Vagina (tissue), 2 donors: ENCODE data around the gene OTUB1.

ENCODE experiments used
- POLR2A ChIP-seq, 2 donors: fragments of 450-650 bp; IDR thresholded peaks; one replicate each; pipeline ENCODE4 v1.6.1; 2017; ENCODE audit warnings: antibody characterized with exemption in 2 of 2, mild to moderate bottlenecking in 2 of 2, moderate library complexity in 2 of 2
- POLR2AphosphoS5 ChIP-seq, 2 donors: sonication (generic); formaldehyde crosslinking; IDR thresholded peaks; one replicate each; pipeline ENCODE4 v1.9.0; 2017; ENCODE audit warnings: antibody characterized with exemption in 2 of 2, mild to moderate bottlenecking in 2 of 2, low read depth in 1 of 2; ENCODE audit not compliant: insufficient read depth in 1 of 2
- TF ChIP-seq, protein P1 (sequence below), 3 experiments: fragments of 450-650 bp in 2 of 3; fragments of 200-600 bp in 1 of 3; sonication (generic) in 1 of 3; IDR thresholded peaks; one replicate each; pipeline ENCODE4 v1.5.1; 2017 to 2019; ENCODE audit warnings: antibody characterized with exemption in 3 of 3, mild to moderate bottlenecking in 2 of 3, moderate library complexity in 2 of 3

- TF ChIP-seq POLR2A (IDR thresholded peaks at IDR 0.05) (no peak), POLR2AphosphoS5 (IDR thresholded peaks at IDR 0.05; ENCODE audit: insufficient read depth in 1 of 2, low read depth in 1 of 2) (no peak)
- TF ChIP-seq, protein P1, sequence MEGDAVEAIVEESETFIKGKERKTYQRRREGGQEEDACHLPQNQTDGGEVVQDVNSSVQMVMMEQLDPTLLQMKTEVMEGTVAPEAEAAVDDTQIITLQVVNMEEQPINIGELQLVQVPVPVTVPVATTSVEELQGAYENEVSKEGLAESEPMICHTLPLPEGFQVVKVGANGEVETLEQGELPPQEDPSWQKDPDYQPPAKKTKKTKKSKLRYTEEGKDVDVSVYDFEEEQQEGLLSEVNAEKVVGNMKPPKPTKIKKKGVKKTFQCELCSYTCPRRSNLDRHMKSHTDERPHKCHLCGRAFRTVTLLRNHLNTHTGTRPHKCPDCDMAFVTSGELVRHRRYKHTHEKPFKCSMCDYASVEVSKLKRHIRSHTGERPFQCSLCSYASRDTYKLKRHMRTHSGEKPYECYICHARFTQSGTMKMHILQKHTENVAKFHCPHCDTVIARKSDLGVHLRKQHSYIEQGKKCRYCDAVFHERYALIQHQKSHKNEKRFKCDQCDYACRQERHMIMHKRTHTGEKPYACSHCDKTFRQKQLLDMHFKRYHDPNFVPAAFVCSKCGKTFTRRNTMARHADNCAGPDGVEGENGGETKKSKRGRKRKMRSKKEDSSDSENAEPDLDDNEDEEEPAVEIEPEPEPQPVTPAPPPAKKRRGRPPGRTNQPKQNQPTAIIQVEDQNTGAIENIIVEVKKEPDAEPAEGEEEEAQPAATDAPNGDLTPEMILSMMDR (IDR thresholded peaks at IDR 0.05) = no peak
Observed at GRCh38 chr11:64042301-64042700, 56.1 kb downstream of the OTUB1 start.
